Astrocyte of the spinal cord (primary cell): ENCODE data around the gene USP33.
"Not testable (repeated sequence)": the region's sequence is repeated elsewhere in the genome, so short reads cannot be mapped to it uniquely, and the experiment has no call there.

Source experiments
- DNase-seq: peaks from one replicate; pipeline ENCODE4 v3.0.0; 2011; ENCODE audit warnings: low read depth, low spot score
- H3K4me3 ChIP-seq: 2 replicates; pipeline ENCODE4 v1.5.1; 2011; ENCODE audit warnings: low read depth, mild to moderate bottlenecking, low read length, moderate library complexity
- in situ Hi-C: cut with HindIII; loops from 2 replicates; pipeline ENCODE4 v1.10.0; 2017; ENCODE audit warnings: low sequenced_read_pairs
- TF ChIP-seq, protein P1 (sequence below): IDR thresholded peaks from 2 replicates; pipeline ENCODE4 v1.5.1; 2012; ENCODE audit warnings: low read depth, mild to moderate bottlenecking, low read length, inconsistent platforms

Gene USP33

DNA sequence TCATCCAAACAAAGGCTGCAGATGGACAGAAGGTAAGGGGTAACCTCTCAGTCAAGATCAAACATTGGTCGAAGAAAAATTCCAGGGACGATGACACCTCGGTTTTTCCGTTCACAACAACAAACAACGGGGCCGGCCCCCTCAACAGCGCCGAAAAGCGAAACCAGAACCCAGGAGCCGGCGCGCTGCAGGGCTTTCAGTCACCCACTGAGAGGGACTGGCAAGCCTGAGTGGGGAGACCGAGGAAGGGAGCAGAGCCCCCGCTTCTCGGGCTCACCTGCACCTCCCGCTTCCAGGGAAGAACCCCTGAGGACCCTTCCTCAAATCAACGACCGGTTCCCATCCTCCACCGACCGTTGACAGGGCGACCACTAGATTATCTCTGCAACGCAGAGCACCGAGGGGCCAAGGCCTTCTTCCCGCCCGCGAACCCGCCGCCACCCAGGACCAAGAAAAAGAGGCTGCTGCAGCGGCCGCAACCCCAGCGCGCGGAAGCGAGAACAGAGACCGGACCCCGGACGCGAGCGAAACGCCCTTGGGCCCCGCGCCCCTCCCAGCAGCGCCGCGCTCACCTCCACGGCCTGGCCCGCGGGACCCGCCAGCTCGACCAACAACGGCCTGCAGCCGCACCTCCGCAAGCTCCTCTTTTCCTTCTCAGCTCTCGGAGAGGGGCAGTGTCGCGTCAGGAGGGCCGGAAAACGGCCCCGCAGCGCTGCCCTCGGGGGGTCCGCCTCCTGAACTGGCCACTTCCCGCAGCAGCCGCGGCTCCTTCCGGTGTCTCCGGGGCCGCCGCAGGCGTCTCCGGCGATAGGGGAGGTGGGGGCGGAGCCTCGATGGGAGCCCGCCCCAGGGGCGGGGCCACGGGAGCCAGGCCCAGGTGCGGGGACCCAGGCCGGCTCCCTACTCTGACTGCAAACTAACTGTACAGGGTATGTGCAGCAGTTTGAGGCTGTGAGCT lies at the start of gene USP33:
Gene USP33 (minus strand): TSS at position 782 of the 958 bp plus-strand sequence. CDS start 18,155 bp downstream, outside the sequence.
- H3K4me3 ChIP-seq = peak within 1 kb of the TSS; percentile 71
- DNase-seq = peak; percentile 76
- in situ Hi-C loops = no loop called here
- TF ChIP-seq, protein P1, sequence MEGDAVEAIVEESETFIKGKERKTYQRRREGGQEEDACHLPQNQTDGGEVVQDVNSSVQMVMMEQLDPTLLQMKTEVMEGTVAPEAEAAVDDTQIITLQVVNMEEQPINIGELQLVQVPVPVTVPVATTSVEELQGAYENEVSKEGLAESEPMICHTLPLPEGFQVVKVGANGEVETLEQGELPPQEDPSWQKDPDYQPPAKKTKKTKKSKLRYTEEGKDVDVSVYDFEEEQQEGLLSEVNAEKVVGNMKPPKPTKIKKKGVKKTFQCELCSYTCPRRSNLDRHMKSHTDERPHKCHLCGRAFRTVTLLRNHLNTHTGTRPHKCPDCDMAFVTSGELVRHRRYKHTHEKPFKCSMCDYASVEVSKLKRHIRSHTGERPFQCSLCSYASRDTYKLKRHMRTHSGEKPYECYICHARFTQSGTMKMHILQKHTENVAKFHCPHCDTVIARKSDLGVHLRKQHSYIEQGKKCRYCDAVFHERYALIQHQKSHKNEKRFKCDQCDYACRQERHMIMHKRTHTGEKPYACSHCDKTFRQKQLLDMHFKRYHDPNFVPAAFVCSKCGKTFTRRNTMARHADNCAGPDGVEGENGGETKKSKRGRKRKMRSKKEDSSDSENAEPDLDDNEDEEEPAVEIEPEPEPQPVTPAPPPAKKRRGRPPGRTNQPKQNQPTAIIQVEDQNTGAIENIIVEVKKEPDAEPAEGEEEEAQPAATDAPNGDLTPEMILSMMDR = no peak

DNA sequence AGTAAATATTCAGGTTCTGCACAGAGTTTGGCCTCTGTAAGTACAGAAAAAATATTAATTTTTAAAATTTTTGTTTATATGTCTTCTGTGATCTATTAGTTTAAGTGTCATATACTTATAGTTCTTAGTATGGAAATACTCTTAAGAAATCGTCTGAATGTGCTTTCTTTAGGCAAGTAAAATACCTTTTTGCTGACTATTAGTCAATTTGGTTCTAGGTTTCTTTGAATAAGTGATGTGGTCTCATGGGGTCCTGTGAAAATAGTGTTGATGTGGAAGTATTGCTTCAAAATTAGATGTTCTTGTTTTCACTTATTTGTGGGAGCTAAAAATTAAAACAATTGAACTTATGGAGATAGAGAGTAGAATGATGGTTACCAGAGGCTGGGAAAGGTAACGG lies 43.7 kb upstream of the USP33 start:
- TF ChIP-seq, protein P1 = no peak
- no peak overlapping the region for H3K4me3 ChIP-seq
- in situ Hi-C loops = no loop called here
- DNase-seq = no peak

DNA sequence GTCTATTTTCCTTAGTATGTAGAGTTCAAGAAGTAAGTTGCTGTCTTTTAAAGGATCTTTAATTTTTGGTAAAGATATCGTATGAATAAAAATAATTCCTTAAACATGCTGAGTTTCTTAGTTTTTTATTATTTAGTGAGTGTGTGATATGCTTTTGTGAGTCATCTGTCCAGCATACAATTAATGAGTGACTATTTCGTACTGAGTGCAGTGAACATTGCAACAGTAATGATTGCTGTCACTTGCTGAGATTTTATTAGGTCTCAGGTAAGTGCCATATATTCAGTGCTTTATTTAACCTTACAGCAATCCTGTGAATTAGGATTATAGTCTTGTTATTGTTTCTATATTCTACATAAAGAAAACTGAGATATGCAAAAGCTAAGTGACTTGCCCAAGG lies 42.4 kb upstream of the USP33 start:
- in situ Hi-C loops = no loop called here
- H3K4me3 ChIP-seq = no peak overlapping the region
- no peak for DNase-seq
- TF ChIP-seq, protein P1 = no peak

DNA sequence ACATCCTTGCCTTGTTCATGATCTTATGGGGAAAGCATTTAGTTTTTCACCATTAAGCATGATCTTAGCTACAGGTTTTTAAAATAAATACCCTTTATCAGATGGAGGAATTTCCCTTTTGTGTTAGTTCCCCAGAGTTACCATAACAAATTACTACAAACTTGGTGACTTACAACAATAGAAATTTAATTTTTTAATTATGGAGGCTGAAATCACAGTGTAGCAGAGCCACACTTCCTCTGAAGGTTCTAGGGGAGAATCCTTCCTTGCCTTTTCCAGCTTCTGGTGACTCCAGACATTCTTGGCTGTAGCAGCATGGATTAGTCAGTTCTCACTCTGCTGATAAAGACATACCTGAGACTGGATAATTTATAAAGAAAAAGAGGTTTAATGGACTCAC lies 38.3 kb upstream of the USP33 start:
- TF ChIP-seq, protein P1 = no peak
- H3K4me3 ChIP-seq = no peak overlapping the region
- in situ Hi-C loops = no loop called here
- peak; percentile 22 for DNase-seq

DNA sequence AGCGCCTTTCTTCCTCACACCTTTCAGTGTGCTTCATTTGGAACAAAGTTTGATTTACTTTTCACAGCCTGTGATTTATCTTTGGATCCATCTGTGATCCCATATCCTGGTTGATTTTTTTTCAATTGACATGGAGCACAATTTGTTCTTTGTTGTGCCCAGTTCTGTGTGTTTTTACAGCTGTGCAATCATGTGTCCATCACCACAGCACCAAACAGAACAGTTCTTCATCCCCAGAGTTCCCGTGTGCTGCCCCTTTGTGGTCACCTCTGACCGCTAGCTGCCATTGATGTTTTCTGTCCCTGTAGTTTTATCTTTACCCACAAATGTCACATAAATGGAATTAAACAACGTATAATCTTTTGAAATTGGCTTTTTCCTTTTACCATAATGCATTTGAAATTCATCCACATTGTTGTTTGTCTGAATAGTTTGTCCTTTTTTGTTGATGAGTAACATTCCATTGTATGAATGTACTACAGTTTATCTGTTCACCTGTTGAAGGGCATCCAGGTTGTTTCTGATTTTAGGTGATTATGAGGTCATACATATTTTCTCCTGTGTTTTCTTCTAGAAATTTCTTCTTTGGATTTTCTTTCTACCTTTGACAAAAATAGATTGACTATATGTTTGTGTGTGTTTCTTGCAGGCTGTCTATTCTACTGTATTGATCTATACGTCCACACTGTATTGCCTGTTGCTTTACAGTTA lies 37.2 kb upstream of the USP33 start:
- TF ChIP-seq, protein P1 = no peak
- H3K4me3 ChIP-seq = no peak overlapping the region
- in situ Hi-C loops = no loop called here
- DNase-seq = no peak

DNA sequence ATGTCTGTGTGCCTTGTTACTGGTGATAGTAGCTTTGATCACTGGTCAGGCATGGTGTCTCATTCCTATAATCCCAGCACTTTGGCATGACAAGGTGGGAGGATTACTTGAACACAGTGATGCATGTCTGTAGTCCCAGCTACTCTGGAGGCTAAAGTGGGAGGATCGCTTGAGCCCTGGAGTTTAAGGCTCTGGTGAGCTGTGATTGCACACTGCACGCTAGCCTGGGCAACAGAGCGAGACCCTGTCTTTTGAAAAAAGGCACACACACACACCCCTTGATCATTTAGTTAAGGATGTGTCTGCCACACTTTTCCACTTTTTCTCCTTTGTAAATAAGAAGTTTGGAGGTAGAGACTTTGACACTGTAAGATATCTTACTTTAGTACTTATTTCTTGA lies 34.9 kb upstream of the USP33 start:
- TF ChIP-seq, protein P1 = no peak
- in situ Hi-C loops = no loop called here
- H3K4me3 ChIP-seq = no peak overlapping the region
- no peak for DNase-seq

DNA sequence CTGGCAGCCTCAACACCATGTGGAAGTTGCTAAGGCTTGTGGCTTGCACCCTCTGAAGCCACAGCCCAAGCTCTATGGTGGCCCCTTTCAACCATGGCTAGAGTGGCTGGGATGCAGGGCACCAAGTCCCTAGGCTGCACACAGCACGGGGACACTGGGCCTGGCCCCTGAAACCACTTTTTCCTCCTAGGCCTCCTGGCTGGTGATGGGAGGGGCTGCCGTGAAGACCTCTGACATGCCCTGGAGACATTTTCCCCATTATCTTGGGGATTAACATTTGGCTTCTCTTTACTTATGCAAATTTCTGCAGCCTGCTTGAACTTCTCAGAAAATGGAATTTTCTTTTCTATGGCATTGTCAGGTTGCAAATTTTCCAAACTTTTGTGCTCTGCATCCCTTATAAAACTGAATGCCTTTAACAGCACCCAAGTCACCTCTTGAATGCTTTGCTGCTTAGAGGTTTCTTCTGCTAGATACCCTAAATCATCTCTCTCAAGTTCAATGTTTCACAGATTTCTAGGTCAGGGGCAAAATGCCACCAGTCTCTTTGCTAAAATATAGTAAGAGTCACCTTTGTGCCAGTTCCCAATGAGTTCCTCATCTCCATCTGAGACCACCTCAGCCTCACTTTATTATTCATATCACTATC lies 26.6 kb upstream of the USP33 start:
- DNase-seq, H3K4me3 ChIP-seq, in situ Hi-C loops: not testable (repeated sequence)
